HepG2 (cell line): ENCODE measurements around the gene CEBPB. TPM values are rescaled to one million over a fixed set of nuclear protein-coding genes. Genes with fewer than 3 reads are reported as not detected.

Experiments
- EP300 ChIP-seq, 3 experiments: sonication (generic) in 1 of 3; formaldehyde crosslinking in 1 of 3; IDR thresholded peaks; 2 replicates each; pipeline versions ENCODE4 v1.5.1 to v1.6.1; 2011 to 2020; ENCODE audit warnings: low read depth in 2 of 3, low read length in 2 of 3, borderline replicate concordance in 1 of 3, improper control_type of control experiment in 1 of 3, mild to moderate bottlenecking in 1 of 3, missing genetic modification reagents in 1 of 3, moderate library complexity in 1 of 3
- EZH2 ChIP-seq: conservative IDR thresholded peaks from 2 replicates; pipeline ENCODE4 v1.6.1; 2012; ENCODE audit warnings: mild to moderate bottlenecking, low read depth, low read length, moderate library complexity
- FOSL2 ChIP-seq: sonication (generic); formaldehyde crosslinking; IDR thresholded peaks from 2 replicates; pipeline ENCODE4 v1.4.0; 2020; ENCODE audit warnings: missing genetic modification reagents
- GTF3A ChIP-seq: sonication (generic); formaldehyde crosslinking; conservative IDR thresholded peaks from 2 replicates; pipeline ENCODE4 v1.4.0; 2020; ENCODE audit warnings: mild to moderate bottlenecking, missing genetic modification reagents
- HNRNPL ChIP-seq: fragments of 200-400 bp; formaldehyde crosslinking; IDR thresholded peaks from 2 replicates; pipeline ENCODE4 v1.6.1; 2017; ENCODE audit warnings: mild to moderate bottlenecking, low read depth, low read length
- HOXA9 ChIP-seq: sonication (generic); formaldehyde crosslinking; IDR thresholded peaks from 2 replicates; pipeline ENCODE4 v1.8.1; 2022; ENCODE audit warnings: missing genetic modification reagents, mild to moderate bottlenecking, moderate library complexity, borderline replicate concordance
- KDM1A ChIP-seq: IDR thresholded peaks from 2 replicates; pipeline ENCODE4 v1.6.1; 2016; ENCODE audit warnings: missing compliant biosample characterization
- MZF1 ChIP-seq: sonication (generic); formaldehyde crosslinking; IDR thresholded peaks from 2 replicates; pipeline ENCODE4 v1.8.1; 2023; ENCODE audit warnings: mild to moderate bottlenecking, missing genetic modification reagents, borderline replicate concordance
- NFE2L2 ChIP-seq: fragments of 150-350 bp; IDR thresholded peaks from 2 replicates; pipeline ENCODE4 v1.6.1; 2014; ENCODE audit warnings: low read length
- RXRA ChIP-seq: sonication (generic); formaldehyde crosslinking; IDR thresholded peaks from 2 replicates; pipeline ENCODE4 v1.5.1; 2020; ENCODE audit warnings: missing genetic modification reagents
- SALL1 ChIP-seq: sonication (generic); formaldehyde crosslinking; IDR thresholded peaks from 2 replicates; pipeline ENCODE4 v1.8.0; 2022; ENCODE audit warnings: mild to moderate bottlenecking, missing genetic modification reagents
- SIN3B ChIP-seq: fragments of 150-350 bp; IDR thresholded peaks from 2 replicates; pipeline ENCODE4 v1.6.1; 2014; ENCODE audit warnings: low read length
- TRIM24 ChIP-seq: sonication (generic); formaldehyde crosslinking; IDR thresholded peaks from 2 replicates; pipeline ENCODE4 v1.8.0; 2022; ENCODE audit warnings: mild to moderate bottlenecking, missing genetic modification reagents
- ZNF350 ChIP-seq: sonication (generic); formaldehyde crosslinking; IDR thresholded peaks from 2 replicates; pipeline ENCODE4 v1.4.0; 2020; ENCODE audit warnings: mild to moderate bottlenecking, low read depth, missing genetic modification reagents, borderline replicate concordance
- ZNF547 ChIP-seq: sonication (generic); formaldehyde crosslinking; IDR thresholded peaks from 2 replicates; pipeline ENCODE4 v1.5.1; 2020; ENCODE audit warnings: mild to moderate bottlenecking, missing genetic modification reagents
- ZNF563 ChIP-seq: sonication (generic); formaldehyde crosslinking; IDR thresholded peaks from 2 replicates; pipeline ENCODE4 v1.8.0; 2022; ENCODE audit warnings: mild to moderate bottlenecking, moderate library complexity, missing genetic modification reagents
- ZNF598 ChIP-seq: sonication (generic); formaldehyde crosslinking; IDR thresholded peaks from 2 replicates; pipeline ENCODE4 v1.5.1; 2020; ENCODE audit warnings: mild to moderate bottlenecking, missing genetic modification reagents, borderline replicate concordance
- ZNF670 ChIP-seq: sonication (generic); formaldehyde crosslinking; IDR thresholded peaks from 2 replicates; pipeline ENCODE4 v1.8.0; 2022; ENCODE audit warnings: mild to moderate bottlenecking, missing genetic modification reagents, borderline replicate concordance
- ZSCAN12 ChIP-seq: sonication (generic); formaldehyde crosslinking; IDR thresholded peaks from 2 replicates; pipeline ENCODE4 v1.9.0; 2021; ENCODE audit warnings: mild to moderate bottlenecking, missing genetic modification reagents
- ZSCAN29 ChIP-seq: sonication (generic); formaldehyde crosslinking; conservative IDR thresholded peaks from 2 replicates; pipeline ENCODE4 v1.4.0; 2020; ENCODE audit warnings: mild to moderate bottlenecking, missing genetic modification reagents
- polyA plus RNA-seq, 8 experiments: library from polyadenylated mRNA; depleted of rRNA in 3 of 8; stranded (reverse) in 7 of 8; unstranded in 1 of 8; fragments of >200 nt; fragmentation: Illumina TruSeq in 4 of 8; extraction: Trizol in 4 of 8; gene quantifications; 2 replicates each; pipeline versions ENCODE4 v1.2.1 to v1.2.3, GENCODE V29; 2011 to 2016; ENCODE audit warnings: low read depth in 4 of 8, missing spikeins in 1 of 8, mixed read lengths in 1 of 8; ENCODE audit not compliant: insufficient read depth in 1 of 8
- total RNA-seq, 5 experiments: library from RNA; depleted of rRNA; stranded (reverse); fragments of >200 nt; fragmentation: Illumina TruSeq; extraction: Trizol; gene quantifications; 2 replicates each; pipeline ENCODE4 v1.2.3, GENCODE V29; 2016; ENCODE audit warnings: low read depth in 1 of 5
- TF ChIP-seq, protein P1 (sequence below): sonication (generic); formaldehyde crosslinking; IDR thresholded peaks from 2 replicates; pipeline ENCODE4 v1.8.1; 2022; ENCODE audit warnings: low read depth, mild to moderate bottlenecking, missing genetic modification reagents
- TF ChIP-seq, protein P2 (sequence below): sonication (generic); formaldehyde crosslinking; IDR thresholded peaks from 2 replicates; pipeline ENCODE4 v1.5.1; 2020; ENCODE audit warnings: mild to moderate bottlenecking, missing genetic modification reagents, moderate library complexity
- TF ChIP-seq, protein P3 (sequence below): sonication (generic); formaldehyde crosslinking; IDR thresholded peaks from 2 replicates; pipeline ENCODE4 v1.4.0; 2020; ENCODE audit warnings: missing genetic modification reagents

Gene CEBPB
- total and polyA plus RNA-seq, 2 of the 13 experiments (the other 11 are each of a cell fraction or from before 2014, with no cell fraction given), result 18.5 to 28.2 TPM

DNA sequence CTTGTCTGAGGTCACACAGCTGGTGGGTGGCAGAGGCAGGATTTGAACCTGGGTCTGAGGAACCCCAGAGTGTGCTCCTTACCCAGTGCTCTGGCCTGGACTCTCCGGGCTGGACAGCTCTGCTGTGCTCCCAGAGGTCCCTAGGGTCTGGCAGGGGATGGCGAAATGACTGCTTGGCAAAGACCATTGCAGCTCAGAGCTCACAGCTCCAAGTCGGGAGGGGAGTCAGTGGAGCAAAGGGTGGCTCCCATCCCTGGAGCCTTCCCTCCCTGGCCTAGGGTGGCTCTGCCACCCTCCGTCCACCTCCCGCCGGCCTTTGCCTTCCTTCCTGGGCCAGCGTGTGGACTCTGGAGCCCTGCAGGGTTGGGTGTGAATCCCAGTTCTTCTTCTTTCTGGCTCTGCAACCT lies 17.5 kb downstream of the CEBPB start (continued):
- TF ChIP-seq EP300 (IDR thresholded peaks at IDR 0.05; ENCODE audit: low read depth in 2 of 2, low read length in 2 of 2), result peak in 1 of 2 experiments; percentile 43; a peak in 1 of 4 replicates
- TF ChIP-seq EP300 (CRISPR knock-in tag; IDR thresholded peaks at IDR 0.05; ENCODE audit: borderline replicate concordance), result no peak
- no peak for TF ChIP-seq KDM1A (CRISPR knock-in tag)
- TF ChIP-seq HNRNPL, result 0 out of 2 replicates have a peak, but pooled peaks have one; percentile 39
- TF ChIP-seq NFE2L2, result no peak
- no peak for TF ChIP-seq MZF1 (CRISPR knock-in tag)
- TF ChIP-seq, protein P1, sequence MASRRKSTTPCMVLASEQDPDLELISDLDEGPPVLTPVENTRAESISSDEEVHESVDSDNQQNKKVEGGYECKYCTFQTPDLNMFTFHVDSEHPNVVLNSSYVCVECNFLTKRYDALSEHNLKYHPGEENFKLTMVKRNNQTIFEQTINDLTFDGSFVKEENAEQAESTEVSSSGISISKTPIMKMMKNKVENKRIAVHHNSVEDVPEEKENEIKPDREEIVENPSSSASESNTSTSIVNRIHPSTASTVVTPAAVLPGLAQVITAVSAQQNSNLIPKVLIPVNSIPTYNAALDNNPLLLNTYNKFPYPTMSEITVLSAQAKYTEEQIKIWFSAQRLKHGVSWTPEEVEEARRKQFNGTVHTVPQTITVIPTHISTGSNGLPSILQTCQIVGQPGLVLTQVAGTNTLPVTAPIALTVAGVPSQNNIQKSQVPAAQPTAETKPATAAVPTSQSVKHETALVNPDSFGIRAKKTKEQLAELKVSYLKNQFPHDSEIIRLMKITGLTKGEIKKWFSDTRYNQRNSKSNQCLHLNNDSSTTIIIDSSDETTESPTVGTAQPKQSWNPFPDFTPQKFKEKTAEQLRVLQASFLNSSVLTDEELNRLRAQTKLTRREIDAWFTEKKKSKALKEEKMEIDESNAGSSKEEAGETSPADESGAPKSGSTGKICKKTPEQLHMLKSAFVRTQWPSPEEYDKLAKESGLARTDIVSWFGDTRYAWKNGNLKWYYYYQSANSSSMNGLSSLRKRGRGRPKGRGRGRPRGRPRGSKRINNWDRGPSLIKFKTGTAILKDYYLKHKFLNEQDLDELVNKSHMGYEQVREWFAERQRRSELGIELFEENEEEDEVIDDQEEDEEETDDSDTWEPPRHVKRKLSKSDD (CRISPR knock-in tag), result no peak
- TF ChIP-seq, protein P2, sequence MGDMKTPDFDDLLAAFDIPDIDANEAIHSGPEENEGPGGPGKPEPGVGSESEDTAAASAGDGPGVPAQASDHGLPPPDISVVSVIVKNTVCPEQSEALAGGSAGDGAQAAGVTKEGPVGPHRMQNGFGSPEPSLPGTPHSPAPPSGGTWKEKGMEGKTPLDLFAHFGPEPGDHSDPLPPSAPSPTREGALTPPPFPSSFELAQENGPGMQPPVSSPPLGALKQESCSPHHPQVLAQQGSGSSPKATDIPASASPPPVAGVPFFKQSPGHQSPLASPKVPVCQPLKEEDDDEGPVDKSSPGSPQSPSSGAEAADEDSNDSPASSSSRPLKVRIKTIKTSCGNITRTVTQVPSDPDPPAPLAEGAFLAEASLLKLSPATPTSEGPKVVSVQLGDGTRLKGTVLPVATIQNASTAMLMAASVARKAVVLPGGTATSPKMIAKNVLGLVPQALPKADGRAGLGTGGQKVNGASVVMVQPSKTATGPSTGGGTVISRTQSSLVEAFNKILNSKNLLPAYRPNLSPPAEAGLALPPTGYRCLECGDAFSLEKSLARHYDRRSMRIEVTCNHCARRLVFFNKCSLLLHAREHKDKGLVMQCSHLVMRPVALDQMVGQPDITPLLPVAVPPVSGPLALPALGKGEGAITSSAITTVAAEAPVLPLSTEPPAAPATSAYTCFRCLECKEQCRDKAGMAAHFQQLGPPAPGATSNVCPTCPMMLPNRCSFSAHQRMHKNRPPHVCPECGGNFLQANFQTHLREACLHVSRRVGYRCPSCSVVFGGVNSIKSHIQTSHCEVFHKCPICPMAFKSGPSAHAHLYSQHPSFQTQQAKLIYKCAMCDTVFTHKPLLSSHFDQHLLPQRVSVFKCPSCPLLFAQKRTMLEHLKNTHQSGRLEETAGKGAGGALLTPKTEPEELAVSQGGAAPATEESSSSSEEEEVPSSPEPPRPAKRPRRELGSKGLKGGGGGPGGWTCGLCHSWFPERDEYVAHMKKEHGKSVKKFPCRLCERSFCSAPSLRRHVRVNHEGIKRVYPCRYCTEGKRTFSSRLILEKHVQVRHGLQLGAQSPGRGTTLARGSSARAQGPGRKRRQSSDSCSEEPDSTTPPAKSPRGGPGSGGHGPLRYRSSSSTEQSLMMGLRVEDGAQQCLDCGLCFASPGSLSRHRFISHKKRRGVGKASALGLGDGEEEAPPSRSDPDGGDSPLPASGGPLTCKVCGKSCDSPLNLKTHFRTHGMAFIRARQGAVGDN, result peak; percentile 51; the same call in 1 of the 2 replicates
- peak; percentile 62; the same call in 1 of the 2 replicates for TF ChIP-seq ZNF547
- no peak for TF ChIP-seq TRIM24
- no peak for TF ChIP-seq FOSL2 (CRISPR knock-in tag)
- TF ChIP-seq RXRA (CRISPR knock-in tag), result 0 out of 2 replicates have a peak, but pooled peaks have one; percentile 21
- 0 out of 2 replicates have a peak, but pooled peaks have one; percentile 56 for TF ChIP-seq EZH2
- no peak for TF ChIP-seq ZSCAN12 (CRISPR knock-in tag)
- TF ChIP-seq SIN3B, result no peak
- TF ChIP-seq, protein P3, sequence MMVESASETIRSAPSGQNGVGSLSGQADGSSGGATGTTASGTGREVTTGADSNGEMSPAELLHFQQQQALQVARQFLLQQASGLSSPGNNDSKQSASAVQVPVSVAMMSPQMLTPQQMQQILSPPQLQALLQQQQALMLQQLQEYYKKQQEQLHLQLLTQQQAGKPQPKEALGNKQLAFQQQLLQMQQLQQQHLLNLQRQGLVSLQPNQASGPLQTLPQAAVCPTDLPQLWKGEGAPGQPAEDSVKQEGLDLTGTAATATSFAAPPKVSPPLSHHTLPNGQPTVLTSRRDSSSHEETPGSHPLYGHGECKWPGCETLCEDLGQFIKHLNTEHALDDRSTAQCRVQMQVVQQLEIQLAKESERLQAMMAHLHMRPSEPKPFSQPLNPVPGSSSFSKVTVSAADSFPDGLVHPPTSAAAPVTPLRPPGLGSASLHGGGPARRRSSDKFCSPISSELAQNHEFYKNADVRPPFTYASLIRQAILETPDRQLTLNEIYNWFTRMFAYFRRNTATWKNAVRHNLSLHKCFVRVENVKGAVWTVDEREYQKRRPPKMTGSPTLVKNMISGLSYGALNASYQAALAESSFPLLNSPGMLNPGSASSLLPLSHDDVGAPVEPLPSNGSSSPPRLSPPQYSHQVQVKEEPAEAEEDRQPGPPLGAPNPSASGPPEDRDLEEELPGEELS, result no peak
- TF ChIP-seq SALL1 (CRISPR knock-in tag), result no peak
- TF ChIP-seq ZNF598 (CRISPR knock-in tag), result peak; percentile 70; the same call in 1 of the 2 replicates
- TF ChIP-seq GTF3A, result no peak
- TF ChIP-seq ZNF563 (CRISPR knock-in tag), result no peak
- no peak for TF ChIP-seq ZNF350 (CRISPR knock-in tag)
- no peak for TF ChIP-seq ZNF670 (CRISPR knock-in tag)
- no peak for TF ChIP-seq ZSCAN29 (CRISPR knock-in tag)
- TF ChIP-seq HOXA9 (CRISPR knock-in tag), result no peak
